Erythroblast (primary cell): ENCODE results near the gene WDR26.

ENCODE experiments used
- GATA1 ChIP-seq: IDR thresholded peaks from 2 replicates; pipeline ENCODE4 v1.6.1; 2011; ENCODE audit warnings: low read depth, mild to moderate bottlenecking, control low read depth, low read length, moderate library complexity
- POLR2A ChIP-seq: IDR thresholded peaks from 2 replicates; pipeline ENCODE4 v1.6.1; 2011; ENCODE audit warnings: mild to moderate bottlenecking, low read length

DNA sequence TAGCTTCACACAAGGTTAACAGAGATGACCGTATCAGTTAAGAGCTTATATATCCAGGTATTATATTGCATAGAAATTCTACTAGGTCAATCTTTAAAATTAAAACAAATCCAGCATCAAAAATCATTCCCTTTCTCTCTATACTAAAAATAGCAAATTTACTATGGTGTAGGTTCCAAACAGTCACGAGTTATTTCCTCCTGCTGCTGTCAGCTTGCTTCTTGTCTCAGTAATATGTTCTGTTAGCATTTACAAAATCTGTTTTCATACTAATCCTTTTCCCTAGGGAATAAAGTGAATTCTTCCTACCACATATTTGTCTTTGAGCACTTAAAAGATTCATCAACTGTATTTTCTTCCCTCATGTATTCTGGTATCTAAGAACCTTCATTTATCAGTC is 2.5 kb downstream of the WDR26 start:
- TF ChIP-seq POLR2A (no peak), GATA1 (no peak)
